Smooth muscle cell (in vitro differentiated cells): ENCODE results near the gene HDLBP. TPM values are rescaled to one million over a fixed set of nuclear protein-coding genes. Genes with fewer than 3 reads are reported as not detected.

Source experiments
- DNase-seq: peaks from one replicate; lab custom pipeline; 2025; ENCODE audit not compliant: unreplicated experiment; lab: John Stamatoyannopoulos, UW
- H2AFZ ChIP-seq: fragments of 200-600 bp; sonication (generic); 2 replicates; pipeline ENCODE4 v1.6.0; 2016; ENCODE audit warnings: antibody characterized with exemption, low read depth, mild to moderate bottlenecking
- H3F3A ChIP-seq: fragments of 200-600 bp; sonication (generic); 2 replicates; pipeline ENCODE4 v1.6.0; 2017; ENCODE audit warnings: antibody characterized with exemption, low read depth
- H3K27ac ChIP-seq: fragments of 200-600 bp; sonication (generic); 2 replicates; pipeline ENCODE4 v1.5.1; 2016; ENCODE audit warnings: low read depth, mild to moderate bottlenecking
- H3K27me3 ChIP-seq: fragments of 200-600 bp; sonication (generic); 2 replicates; pipeline ENCODE4 v1.6.1; 2016; ENCODE audit warnings: low read depth, mild to moderate bottlenecking
- H3K36me3 ChIP-seq: fragments of 200-600 bp; sonication (generic); 2 replicates; pipeline ENCODE4 v1.5.1; 2016; ENCODE audit warnings: low read depth
- H3K4me1 ChIP-seq: fragments of 200-600 bp; sonication (generic); 2 replicates; pipeline ENCODE4 v1.5.1; 2016; ENCODE audit warnings: low read depth
- H3K4me2 ChIP-seq: fragments of 200-600 bp; sonication (generic); 2 replicates; pipeline ENCODE4 v1.6.0; 2016; ENCODE audit warnings: mild to moderate bottlenecking
- H3K4me3 ChIP-seq: fragments of 200-600 bp; sonication (generic); 2 replicates; pipeline ENCODE4 v1.5.1; 2016; ENCODE audit warnings: mild to moderate bottlenecking
- H3K79me2 ChIP-seq: fragments of 200-600 bp; sonication (generic); 2 replicates; pipeline ENCODE4 v1.6.0; 2016; ENCODE audit warnings: low read depth, mild to moderate bottlenecking
- H3K9ac ChIP-seq: fragments of 200-600 bp; sonication (generic); 2 replicates; pipeline ENCODE4 v1.6.0; 2016; ENCODE audit warnings: low read depth
- H3K9me3 ChIP-seq: fragments of 200-600 bp; sonication (generic); replicated peaks from 2 replicates; pipeline ENCODE4 v1.5.1; 2016; ENCODE audit warnings: low read depth
- H4K20me1 ChIP-seq: fragments of 200-600 bp; sonication (generic); 2 replicates; pipeline ENCODE4 v1.6.0; 2016; ENCODE audit warnings: low read depth
- WGBS: methylation state at CpG from one replicate; pipeline ENCODE4 v1.1.7; 2016; ENCODE audit warnings: low lambda C conversion rate; 5-methylcytosine and 5-hydroxymethylcytosine counted together
- polyA plus RNA-seq: library from polyadenylated mRNA; unstranded; fragments of >200 nt; fragmentation: Nextera tagmentation; extraction: Ambion mirVana; gene quantifications from 2 replicates; pipeline ENCODE4 v1.2.1, GENCODE V29; 2016
- total RNA-seq: library from RNA; depleted of rRNA; stranded (reverse); fragments of >200 nt; gene quantifications from 2 replicates; pipeline ENCODE4 v1.2.3, GENCODE V29; 2014
- TF ChIP-seq, protein P1 (sequence below): fragments of 200-600 bp; sonication (generic); IDR thresholded peaks from 2 replicates; pipeline ENCODE4 v1.5.1; 2017; ENCODE audit warnings: borderline replicate concordance, mild to moderate bottlenecking, antibody characterized with exemption; ENCODE audit not compliant: insufficient read depth, poor library complexity, severe bottlenecking

The HDLBP gene
- total and polyA plus RNA-seq, 2 experiments from 2014 or later, result 504 to 545 TPM

DNA sequence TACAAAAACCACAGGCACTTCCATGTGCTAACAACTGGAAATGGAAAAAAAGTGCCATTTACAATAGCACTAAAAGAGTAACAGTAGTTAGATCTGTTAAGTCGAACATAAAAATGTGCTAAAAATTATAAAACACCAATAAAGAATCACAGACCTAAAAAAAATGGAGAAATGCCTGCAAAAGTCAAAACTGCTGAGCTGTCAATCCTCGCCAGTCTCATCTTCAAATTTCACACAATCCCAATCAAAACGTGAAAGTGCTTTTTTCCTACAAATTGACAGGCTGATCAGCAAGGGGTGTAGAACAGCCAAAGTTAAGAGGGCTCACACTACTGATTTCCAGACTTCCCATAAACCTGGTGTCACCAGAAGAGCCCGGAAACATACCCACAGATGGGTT is 73.8 kb downstream of the HDLBP start:
- WGBS, result 90% methylated on average over 4 of the region's 4 CpGs
- H3K36me3 ChIP-seq, result peaks cover 44% of the 10 kb centered on the region
- peaks cover 82% of the 10 kb centered on the region for H3K79me2 ChIP-seq
- TF ChIP-seq, protein P1, sequence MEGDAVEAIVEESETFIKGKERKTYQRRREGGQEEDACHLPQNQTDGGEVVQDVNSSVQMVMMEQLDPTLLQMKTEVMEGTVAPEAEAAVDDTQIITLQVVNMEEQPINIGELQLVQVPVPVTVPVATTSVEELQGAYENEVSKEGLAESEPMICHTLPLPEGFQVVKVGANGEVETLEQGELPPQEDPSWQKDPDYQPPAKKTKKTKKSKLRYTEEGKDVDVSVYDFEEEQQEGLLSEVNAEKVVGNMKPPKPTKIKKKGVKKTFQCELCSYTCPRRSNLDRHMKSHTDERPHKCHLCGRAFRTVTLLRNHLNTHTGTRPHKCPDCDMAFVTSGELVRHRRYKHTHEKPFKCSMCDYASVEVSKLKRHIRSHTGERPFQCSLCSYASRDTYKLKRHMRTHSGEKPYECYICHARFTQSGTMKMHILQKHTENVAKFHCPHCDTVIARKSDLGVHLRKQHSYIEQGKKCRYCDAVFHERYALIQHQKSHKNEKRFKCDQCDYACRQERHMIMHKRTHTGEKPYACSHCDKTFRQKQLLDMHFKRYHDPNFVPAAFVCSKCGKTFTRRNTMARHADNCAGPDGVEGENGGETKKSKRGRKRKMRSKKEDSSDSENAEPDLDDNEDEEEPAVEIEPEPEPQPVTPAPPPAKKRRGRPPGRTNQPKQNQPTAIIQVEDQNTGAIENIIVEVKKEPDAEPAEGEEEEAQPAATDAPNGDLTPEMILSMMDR, result no peak
- no peaks in the 10 kb centered on the region for H3K9me3 ChIP-seq
- H3K9ac ChIP-seq, result no peak overlapping the region
- DNase-seq, result no peak
- H3F3A ChIP-seq, result peaks cover 47% of the 10 kb centered on the region
- H3K4me1 ChIP-seq, result no peaks in the 10 kb centered on the region
- H3K27me3 ChIP-seq, result no peaks in the 10 kb centered on the region
- no peak overlapping the region for H3K4me2 ChIP-seq
- H3K27ac ChIP-seq, result no peak overlapping the region
- no peak overlapping the region for H2AFZ ChIP-seq
- no peak overlapping the region for H3K4me3 ChIP-seq
- peaks cover 100% of the 10 kb centered on the region for H4K20me1 ChIP-seq

DNA sequence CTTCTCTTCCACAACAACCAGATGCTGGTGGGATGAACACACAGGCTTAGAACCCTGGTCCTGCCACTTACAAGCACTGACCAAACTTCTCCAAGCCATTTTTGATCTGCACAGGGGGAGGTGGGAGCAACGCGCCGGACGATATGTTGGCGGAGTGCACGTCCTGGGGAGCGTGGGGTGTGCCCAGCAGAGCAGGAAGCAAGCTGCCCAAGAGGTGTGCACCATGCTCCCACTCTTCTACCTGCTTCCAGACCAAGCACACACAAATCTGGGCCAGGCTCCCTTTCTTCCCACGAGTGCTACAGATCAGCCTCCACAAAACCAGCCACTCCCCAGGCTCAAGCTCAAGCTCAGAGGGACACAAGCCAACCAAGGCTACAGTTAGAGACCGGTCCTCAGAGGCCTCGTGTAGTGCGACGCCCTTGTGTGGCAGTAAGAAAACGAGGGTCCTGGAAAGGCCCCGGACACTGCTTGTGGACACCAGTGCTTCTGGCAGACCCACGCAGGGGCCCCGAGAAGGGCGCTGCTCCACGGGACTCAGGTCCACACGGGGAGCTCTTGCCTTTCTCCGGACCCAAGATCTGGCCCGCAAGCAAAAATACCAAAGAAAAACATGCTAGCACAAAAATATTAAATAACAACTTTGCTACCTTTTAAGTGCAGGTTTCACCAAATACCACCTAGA is 75.0 kb downstream of the HDLBP start:
- Histone ChIP-seq H3K4me1 (no peaks in the 10 kb centered on the region), H3K4me2 (no peak overlapping the region), H3F3A (peaks cover 47% of the 10 kb centered on the region), H3K79me2 (peaks cover 75% of the 10 kb centered on the region), H4K20me1 (peaks cover 100% of the 10 kb centered on the region), H3K36me3 (peaks cover 47% of the 10 kb centered on the region), H3K9me3 (no peaks in the 10 kb centered on the region), H3K9ac (no peak overlapping the region), H3K27me3 (no peaks in the 10 kb centered on the region), H3K4me3 (no peak overlapping the region), H2AFZ (no peak overlapping the region), H3K27ac (no peak overlapping the region)
- TF ChIP-seq, protein P1, result no peak
- DNase-seq, result no peak
- 96% methylated on average over 21 of the region's 21 CpGs for WGBS

DNA sequence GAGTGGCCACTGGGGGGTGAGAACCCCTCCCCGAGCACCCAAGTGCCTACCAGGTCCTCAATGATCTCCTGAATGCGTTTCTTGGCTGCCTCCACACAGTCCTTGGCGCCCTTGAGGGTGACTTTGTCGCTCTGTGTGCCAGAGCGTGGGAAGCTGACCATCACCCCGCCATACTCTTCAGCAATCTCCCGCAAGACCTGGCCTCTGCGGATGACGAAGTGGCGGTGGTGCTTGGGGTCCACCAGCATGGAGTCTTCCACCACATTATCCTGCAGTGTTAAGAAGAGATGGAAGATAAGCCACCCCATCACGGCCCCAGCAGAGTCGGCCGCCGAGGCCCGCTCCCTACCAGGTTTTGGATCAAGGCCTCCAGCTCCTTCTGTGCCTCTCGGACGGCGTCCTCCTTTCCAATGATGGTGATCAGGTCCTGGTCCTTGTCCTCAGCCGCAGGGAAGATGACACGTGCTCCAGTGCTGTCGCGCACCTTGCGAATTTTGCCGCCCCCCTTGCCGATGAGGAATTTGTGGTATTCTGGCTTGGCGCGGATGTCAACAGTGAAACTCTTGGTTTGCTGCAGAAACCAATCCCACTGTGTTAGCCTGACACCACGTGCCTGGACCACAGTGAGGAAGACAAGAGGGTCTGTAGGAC is 75.8 kb downstream of the HDLBP start:
- no peak overlapping the region for H3K4me2 ChIP-seq
- H3K27ac ChIP-seq, result no peak overlapping the region
- H3K79me2 ChIP-seq, result peaks cover 67% of the 10 kb centered on the region
- H3K9ac ChIP-seq, result no peak overlapping the region
- no peaks in the 10 kb centered on the region for H3K9me3 ChIP-seq
- TF ChIP-seq, protein P1, result no peak
- peaks cover 48% of the 10 kb centered on the region for H3F3A ChIP-seq
- H2AFZ ChIP-seq, result no peak overlapping the region
- WGBS, result 97% methylated on average over 28 of the region's 28 CpGs
- no peak for DNase-seq
- H3K27me3 ChIP-seq, result no peaks in the 10 kb centered on the region
- H3K4me3 ChIP-seq, result no peak overlapping the region
- H3K4me1 ChIP-seq, result no peaks in the 10 kb centered on the region
- H3K36me3 ChIP-seq, result peaks cover 45% of the 10 kb centered on the region
- peaks cover 100% of the 10 kb centered on the region for H4K20me1 ChIP-seq
